ENCODE data around the gene FOXN4.

Gene FOXN4

GRCh38 chr12:109255377-109255776 is 53.7 kb downstream of the FOXN4 start:
- no peak for DNase-seq

GRCh38 chr12:109253913-109254544 is 55.1 kb downstream of the FOXN4 start:
- DNase-seq = no peak

DNA sequence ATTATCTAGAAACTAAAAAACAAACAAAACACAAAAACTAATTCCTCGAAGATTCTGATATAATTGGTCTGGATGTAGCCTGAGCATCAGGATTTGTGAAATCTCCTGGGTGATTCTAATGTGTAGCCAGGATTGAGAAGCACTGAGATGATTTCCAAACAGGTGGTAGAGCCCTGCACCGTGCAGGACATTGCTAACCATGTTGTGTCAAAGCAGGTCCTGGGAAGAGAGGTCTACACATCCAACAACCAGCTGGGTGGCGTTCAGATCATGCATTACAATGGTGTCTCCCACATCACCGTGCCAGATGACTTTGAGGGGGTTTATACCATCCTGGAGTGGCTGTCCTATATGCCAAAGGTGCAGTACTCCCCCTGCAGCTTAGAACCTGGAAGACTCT is 56.3 kb downstream of the FOXN4 start:
- DNase-seq = no peak

GRCh38 chr12:109250523-109250922 is 58.6 kb downstream of the FOXN4 start:
- no peak for DNase-seq

DNA sequence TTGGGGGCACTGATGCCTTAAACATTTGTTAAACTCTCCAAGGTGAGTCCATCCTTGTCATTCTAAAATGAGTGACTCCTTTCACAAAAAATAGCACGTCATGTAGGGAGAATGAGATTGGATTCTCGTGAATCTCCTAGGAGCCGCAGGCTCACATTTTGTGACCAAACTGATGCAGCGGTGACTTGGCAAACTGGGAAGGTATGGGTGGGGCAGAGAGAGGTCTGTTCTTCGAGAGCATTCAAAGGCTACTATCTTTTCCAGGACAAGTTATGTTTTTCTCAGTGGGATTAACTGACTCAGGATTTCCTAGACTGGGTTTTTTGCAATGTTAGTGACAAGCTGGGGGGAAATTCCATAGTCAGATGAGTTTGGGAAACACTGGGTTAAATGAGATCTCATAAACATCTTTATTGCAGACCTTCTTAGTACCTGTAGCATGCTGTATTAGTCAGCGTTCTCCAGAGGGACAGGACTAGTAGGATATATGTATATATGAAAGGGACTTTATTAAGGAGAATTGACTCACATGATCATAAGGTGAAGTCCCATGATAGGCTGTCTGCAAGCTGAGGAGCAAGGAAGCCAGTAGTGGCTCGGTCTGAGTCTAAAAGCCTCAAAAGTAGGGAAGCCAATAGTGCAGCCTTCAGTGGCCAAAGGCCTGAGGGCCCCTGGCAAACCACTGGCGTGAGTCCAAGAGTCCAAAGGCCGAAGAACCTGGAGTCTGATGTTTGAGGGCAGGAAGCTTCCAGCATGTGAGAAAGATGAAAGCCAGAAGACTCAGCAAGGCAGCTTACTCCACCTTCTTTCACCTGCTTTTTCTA is 61.0 kb downstream of the FOXN4 start:
- no peak for DNase-seq

DNA sequence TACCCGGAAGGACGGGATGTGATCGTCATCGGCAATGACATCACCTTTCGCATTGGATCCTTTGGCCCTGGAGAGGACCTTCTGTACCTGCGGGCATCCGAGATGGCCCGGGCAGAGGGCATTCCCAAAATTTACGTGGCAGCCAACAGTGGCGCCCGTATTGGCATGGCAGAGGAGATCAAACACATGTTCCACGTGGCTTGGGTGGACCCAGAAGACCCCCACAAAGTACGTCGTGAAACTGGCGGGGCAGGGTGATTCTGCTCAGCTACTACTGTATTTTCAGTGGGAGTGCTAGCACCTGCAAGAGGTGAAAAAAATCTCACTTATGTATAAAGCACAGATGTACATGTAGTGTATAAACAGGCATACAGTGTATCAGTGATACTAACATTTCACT is 62.9 kb downstream of the FOXN4 start:
- no peak for DNase-seq

DNA sequence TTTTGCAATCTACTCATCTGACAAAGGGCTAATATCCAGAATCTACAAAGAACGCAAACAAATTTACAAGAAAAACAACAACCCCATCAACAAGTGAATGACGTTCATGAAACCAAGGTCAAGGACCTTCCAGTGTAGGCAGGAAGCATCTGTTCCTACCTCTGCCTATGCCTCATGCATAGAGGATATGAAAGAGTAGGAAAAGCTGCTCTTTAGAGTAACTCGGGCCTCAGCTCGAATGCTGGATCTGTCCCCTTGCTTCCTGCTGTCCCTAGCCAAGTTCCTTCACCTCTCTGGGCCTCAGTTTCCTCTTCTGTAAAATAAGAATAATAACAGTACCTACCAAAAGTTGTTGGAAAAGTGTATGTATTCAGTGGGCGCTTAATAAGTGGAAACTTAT is 65.0 kb downstream of the FOXN4 start:
- DNase-seq = no peak

- DNase-seq = no peak
These were observed 67.1 kb downstream of the FOXN4 start for GRCh38 chr12:109241936-109242335.

- no peak for DNase-seq
These were observed 68.7 kb downstream of the FOXN4 start for GRCh38 chr12:109240365-109240764.

DNA sequence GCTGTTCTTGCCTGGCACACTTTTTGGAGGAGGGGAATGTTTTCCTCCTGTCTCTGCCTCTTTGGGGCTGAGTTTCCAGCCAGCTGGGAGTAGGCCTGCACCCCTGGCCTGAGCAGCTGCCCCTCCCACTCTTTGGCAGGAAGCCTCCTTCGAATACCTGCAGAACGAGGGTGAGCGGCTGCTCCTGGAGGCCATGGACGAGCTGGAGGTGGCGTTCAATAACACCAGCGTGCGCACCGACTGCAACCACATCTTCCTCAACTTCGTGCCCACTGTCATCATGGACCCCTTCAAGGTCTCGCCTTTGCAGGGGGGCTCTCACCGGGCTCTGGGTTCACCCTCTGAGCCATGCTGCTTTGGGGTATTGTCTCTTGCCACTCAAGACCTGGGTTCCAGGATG is 69.4 kb downstream of the FOXN4 start:
- DNase-seq = no peak

GRCh38 chr12:109239179-109239578 is 69.9 kb downstream of the FOXN4 start:
- no peak for DNase-seq

DNA sequence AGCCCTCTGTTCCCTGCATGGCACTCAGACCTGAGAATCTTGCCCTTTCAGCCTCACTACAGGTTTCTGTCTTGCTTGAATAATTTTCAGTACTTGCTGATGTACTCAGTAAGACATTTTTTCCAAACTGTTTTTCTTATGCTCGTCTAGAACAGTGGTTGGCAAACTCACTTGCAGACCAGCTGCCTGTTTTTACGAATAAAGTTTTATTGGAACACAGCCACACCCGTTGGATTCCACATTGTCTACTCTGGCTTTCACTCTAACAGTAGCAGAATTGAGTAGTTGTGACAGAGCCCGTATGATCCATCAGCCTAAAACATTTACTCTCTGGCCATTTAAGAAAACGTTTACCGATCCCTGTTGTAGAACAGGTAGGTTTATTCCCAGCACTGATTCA is 72.8 kb downstream of the FOXN4 start:
- no peak for DNase-seq

GRCh38 chr12:109234012-109234411 is 75.1 kb downstream of the FOXN4 start:
- no peak for DNase-seq

DNA sequence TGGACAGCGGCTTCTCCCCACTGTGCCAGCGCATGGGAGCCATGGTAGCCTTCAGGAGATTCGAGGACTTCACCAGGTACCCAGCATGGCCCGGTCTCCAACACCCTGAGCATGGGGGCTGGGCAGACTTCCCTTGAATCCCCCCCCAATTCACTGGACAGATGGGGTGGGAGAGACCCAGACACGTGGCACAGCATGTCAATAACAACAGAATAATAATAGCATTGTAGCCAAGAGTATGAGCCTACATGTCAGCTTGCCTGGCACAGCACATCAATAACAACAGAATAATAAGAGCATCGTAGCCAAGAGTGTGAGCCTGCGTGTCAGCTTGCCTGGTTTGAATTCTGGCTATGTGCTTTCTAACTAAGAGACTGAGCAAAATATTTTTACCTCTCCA is 76.4 kb downstream of the FOXN4 start:
- no peak for DNase-seq

- no peak for DNase-seq
These were observed 78.9 kb downstream of the FOXN4 start for GRCh38 chr12:109230193-109230592.

- DNase-seq = no peak
These were observed 80.4 kb downstream of the FOXN4 start for GRCh38 chr12:109228664-109229063.

Data from NCI-H1417 treated with DMSO at 0.1 percent for 48 hours (cell line).